Spinal cord (tissue), 10 donors: ENCODE data around the gene ZNF581. TPM values are rescaled to one million over a fixed set of nuclear protein-coding genes. Genes with fewer than 3 reads are reported as not detected.

Experiments used
- DNase-seq, 6 donors: peaks; one replicate each; pipeline versions ENCODE4 v3.0.0 to v3.0.0-alpha.2; 2013 to 2015; ENCODE audit warnings: low spot score in 6 of 6, low read depth in 4 of 6
- H3K27ac ChIP-seq: one replicate; pipeline ENCODE4 v1.5.1; 2013; ENCODE audit warnings: low read depth, low read length, control low read depth
- H3K27me3 ChIP-seq: one replicate; pipeline ENCODE4 v1.6.1; 2013; ENCODE audit warnings: low read length; ENCODE audit not compliant: control insufficient read depth, insufficient read depth
- H3K36me3 ChIP-seq: one replicate; pipeline ENCODE4 v1.6.1; 2013; ENCODE audit warnings: low read length; ENCODE audit not compliant: control insufficient read depth, insufficient read depth
- H3K4me1 ChIP-seq: one replicate; pipeline ENCODE4 v1.6.1; 2013; ENCODE audit warnings: low read length; ENCODE audit not compliant: control insufficient read depth, insufficient read depth
- H3K4me3 ChIP-seq: one replicate; pipeline ENCODE4 v1.5.1; 2013; ENCODE audit warnings: low read depth, low read length, control low read depth
- H3K9me3 ChIP-seq: one replicate; pipeline ENCODE4 v1.6.1; 2013; ENCODE audit warnings: low read length; ENCODE audit not compliant: control insufficient read depth, insufficient read depth
- WGBS: methylation state at CpG from one replicate; pipeline ENCODE4 v1.1.5; 2013; ENCODE audit warnings: missing lambda C conversion rate; ENCODE audit not compliant: insufficient coverage; 5-methylcytosine and 5-hydroxymethylcytosine counted together
- polyA plus RNA-seq, 2 donors: library from polyadenylated mRNA; unstranded; fragments of 120-200 nt; gene quantifications; one replicate each; pipeline ENCODE4 v1.2.1, GENCODE V29; 2013; ENCODE audit not compliant: insufficient read length in 2 of 2
- total RNA-seq, 2 donors: library from RNA; depleted of rRNA in 1 of 2; stranded (reverse); fragments of 120-200 nt in 1 of 2; fragments of >200 nt in 1 of 2; gene quantifications; one replicate each; pipeline versions ENCODE4 v1.2.3 to v1.2.4, GENCODE V29; 2013 to 2014
- donor health status: healthy.

Gene ZNF581
- total and polyA plus RNA-seq, 4 donors = 6.6 to 20.5 (median 14.8) TPM

DNA sequence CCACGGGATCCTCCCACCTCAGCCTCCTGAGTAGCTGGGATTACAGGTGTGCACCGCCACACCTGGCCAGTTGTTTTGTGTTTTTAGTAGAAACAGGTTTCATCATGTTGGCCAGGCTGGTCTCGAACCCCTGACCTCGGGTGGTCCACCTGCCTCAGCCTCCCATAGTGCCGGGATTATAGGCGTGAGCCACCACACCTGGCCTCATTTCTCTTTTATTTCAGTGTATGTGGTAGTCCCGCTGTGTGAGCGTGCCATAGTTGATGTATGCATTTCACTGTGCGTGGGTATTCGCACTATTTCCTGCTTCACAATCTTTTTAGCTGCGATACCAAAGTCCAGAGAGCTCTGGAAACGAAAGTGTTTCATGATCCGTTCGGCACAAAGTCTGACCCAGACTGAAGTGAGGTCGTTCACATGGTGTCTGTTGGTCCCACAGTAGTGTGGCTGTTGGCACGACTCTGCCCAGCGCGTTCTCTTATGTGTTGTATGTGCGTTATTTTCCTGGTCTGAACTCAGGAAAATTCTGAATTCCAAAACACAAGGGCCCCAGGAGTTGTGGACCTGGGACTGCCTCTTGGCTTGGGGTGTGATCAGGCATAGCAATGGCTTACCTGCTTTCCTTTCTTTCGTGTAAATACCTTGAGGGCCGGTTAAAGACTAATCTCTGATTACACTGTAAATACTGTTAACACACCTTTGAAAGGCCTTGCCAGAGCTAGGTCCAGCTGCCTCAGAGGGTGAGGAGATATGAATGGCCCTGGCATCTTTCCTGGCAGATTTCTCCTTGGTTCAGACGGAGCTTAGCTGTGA, 40.2 kb downstream of the ZNF581 start:
- Histone ChIP-seq H3K27ac (no peak overlapping the region), H3K4me1 (peaks cover 1% of the 10 kb centered on the region), H3K4me3 (no peak overlapping the region), H3K27me3 (no peaks in the 10 kb centered on the region), H3K9me3 (no peaks in the 10 kb centered on the region), H3K36me3 (peaks cover 95% of the 10 kb centered on the region)
- no peak for DNase-seq
- 92% methylated on average over 17 of the region's 22 CpGs for WGBS

DNA sequence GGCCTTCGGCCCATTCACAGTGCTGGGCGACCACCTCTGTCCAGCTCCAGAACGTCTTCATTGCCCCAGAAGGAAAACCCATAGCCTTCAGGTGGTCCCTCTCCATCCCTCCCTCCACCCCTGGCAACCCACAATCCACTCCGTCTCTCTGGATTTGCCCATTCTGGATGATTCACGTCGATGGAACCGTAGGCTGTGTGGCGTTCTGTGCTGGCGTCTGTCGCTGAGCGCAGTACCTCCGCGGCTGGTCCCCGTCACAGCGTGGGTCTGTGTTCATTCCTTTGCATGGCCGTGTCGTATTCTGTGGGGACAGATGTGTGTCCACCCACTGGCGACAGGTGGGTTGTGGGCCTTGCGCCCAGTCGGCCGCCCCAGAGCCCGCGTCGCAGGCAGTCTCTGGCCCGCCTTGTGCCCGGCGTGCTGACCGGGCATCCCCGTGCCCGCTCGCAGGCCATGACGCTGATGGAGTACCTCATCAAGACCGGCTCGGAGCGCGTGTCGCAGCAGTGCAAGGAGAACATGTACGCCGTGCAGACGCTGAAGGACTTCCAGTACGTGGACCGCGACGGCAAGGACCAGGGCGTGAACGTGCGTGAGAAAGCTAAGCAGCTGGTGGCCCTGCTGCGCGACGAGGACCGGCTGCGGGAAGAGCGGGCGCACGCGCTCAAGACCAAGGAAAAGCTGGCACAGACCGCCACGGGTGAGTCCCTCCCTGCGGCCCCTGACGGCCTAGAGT, 41.7 kb downstream of the ZNF581 start:
- Histone ChIP-seq H3K27me3 (no peaks in the 10 kb centered on the region), H3K27ac (no peak overlapping the region), H3K9me3 (no peaks in the 10 kb centered on the region), H3K4me1 (no peaks in the 10 kb centered on the region), H3K36me3 (peaks cover 95% of the 10 kb centered on the region), H3K4me3 (no peak overlapping the region)
- WGBS = 97% methylated on average over 59 of the region's 60 CpGs
- DNase-seq = no peak

DNA sequence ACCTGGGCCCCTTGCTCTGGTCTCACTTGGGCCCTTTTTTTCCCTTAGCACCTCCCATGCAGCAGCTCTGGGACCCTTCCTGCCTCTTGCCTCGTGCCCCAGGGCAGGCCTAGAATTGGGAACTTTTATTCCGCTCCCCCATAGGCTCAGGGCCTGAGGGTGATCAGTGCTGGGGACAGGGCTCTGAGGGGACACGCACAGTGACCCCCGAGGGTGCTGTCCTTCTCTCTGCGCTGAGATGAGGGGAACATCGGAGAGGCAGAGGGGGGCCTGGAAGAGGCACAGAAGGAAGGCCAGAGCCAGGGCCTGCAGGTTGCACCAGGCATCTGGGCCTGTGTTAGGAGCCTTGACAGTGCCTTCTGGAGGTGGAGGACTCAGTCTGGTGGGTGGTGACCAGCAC, 42.3 kb downstream of the ZNF581 start:
- Histone ChIP-seq H3K9me3 (no peaks in the 10 kb centered on the region), H3K27ac (no peak overlapping the region), H3K36me3 (peaks cover 95% of the 10 kb centered on the region), H3K27me3 (no peaks in the 10 kb centered on the region), H3K4me3 (no peak overlapping the region), H3K4me1 (no peaks in the 10 kb centered on the region)
- no peak for DNase-seq
- 96% methylated on average over 6 of the region's 6 CpGs for WGBS

DNA sequence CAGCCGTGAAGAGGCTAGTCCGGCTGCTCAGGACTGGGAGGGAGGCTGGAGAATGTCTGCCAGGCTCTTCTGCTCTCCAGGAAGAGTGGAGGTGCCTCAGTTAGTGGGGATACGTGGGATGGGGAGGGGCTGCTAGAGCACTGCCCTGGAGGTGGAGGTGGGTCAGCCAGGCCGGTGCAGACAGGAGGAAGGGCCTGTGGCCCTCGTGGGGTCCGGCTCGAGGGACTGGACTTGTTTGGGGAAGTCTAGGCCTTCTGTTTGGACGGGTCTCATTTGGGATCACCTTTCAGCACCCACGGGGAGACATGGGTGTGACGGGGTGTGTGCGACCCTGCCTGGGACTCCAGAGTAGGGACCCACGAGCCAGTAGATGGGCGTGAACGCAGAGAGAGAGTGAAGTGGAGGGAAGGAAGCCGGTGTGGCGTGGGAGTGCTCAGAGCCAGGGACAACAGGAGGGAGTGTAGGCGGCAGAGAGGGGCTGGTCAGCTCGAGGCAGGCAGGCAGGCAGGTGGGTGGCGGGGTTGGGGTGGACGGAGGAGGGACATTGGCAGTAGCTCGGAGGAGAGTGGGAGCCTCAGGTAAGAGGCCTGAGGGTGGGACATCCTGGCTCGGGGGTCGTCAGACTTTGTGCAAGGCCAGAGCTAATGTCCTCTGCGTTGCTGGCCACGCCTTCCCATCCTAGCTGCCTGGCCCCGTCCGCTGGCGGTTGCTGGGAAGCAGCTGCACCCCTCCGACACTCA, 43.0 kb downstream of the ZNF581 start:
- no peak for DNase-seq
- WGBS = 94% methylated on average over 28 of the region's 29 CpGs
- H3K4me1 ChIP-seq = no peaks in the 10 kb centered on the region
- no peak overlapping the region for H3K4me3 ChIP-seq
- no peaks in the 10 kb centered on the region for H3K27me3 ChIP-seq
- no peaks in the 10 kb centered on the region for H3K9me3 ChIP-seq
- H3K36me3 ChIP-seq = peaks cover 97% of the 10 kb centered on the region
- H3K27ac ChIP-seq = no peak overlapping the region

DNA sequence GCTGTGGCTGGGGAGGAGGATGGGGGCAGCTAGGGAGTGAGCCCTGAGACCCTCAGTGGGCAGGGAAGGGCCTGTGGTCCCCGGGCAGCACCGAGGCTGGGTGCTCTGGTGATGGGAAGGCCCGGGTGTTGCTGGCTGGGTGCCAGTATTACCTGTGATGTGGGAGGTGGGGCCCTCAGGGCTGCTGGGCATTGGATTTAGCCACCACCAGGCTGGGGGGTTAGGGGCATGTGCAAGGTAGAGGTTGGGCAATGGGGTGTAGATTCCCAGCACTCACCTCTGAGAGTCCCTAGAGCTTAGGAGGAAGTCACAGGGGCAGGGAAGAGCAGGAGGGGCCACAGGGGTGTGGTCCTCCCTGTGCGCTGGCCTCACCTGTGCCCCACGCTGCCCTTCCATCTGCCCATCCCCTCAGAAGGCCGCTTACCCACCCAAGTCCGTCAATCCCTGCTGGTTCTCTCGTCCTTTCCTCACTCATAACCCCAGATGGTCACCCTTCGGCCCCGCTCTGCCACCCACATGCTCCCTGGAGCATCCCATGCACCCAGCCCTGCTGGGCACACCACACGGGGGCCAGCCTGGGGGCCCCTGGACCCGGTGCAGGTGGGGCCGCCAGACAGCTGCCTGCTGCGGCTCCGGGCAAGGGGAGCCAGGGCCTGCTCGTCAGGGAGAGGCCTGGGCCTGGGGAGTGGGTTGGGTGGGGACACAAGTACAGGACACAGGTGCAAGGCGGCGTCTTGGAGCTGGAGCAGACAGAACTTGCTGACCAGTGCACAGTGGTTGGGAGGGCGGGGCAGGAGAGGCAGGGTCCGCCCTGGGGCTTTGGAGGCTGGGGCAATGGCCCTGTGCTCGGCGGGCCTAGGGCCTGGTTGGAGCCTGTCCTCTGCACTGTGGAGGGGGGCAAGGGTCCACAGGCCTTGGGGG, 44.1 kb downstream of the ZNF581 start:
- Histone ChIP-seq H3K9me3 (no peaks in the 10 kb centered on the region), H3K27ac (no peak overlapping the region), H3K36me3 (peaks cover 99% of the 10 kb centered on the region), H3K4me3 (no peak overlapping the region), H3K27me3 (no peaks in the 10 kb centered on the region), H3K4me1 (no peaks in the 10 kb centered on the region)
- no peak for DNase-seq
- 95% methylated on average over 21 of the region's 22 CpGs for WGBS

DNA sequence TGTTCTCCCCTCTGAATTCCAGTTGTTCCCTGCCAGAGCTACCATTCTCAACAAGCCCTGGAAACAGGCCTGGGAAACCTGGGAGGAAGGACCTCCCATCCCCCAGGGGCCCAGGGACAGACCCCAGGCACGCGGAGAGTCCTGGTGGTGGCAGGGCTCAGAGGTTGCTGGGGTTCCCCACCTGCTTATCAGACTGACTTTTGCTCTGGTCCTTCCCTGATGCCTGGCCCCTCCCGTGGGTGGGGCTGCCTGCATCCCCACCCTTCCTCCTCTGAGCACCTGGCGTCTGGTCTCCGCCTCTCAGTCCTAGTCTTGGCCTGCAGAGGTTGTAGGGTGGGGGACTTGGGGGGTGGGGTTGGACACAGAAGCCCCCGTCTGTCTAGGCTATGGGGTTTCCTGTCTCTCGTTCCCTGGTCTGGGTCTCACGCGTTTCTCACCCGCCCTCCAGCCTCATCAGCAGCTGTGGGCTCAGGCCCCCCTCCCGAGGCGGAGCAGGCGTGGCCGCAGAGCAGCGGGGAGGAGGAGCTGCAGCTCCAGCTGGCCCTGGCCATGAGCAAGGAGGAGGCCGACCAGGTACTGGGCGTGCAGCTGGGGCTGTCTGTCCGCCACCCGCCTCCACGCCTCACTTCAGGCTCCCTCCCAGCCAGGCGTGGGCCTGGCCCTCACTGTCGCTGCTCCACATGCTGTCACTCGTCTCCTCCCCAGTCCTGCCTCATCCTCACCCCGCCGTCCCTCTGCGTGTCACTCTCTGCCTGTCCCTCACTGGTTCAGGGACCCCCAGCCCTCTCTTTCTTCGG, 45.2 kb downstream of the ZNF581 start:
- Histone ChIP-seq H3K27ac (no peak overlapping the region), H3K36me3 (peaks cover 100% of the 10 kb centered on the region), H3K4me3 (no peak overlapping the region), H3K27me3 (no peaks in the 10 kb centered on the region), H3K9me3 (no peaks in the 10 kb centered on the region), H3K4me1 (no peaks in the 10 kb centered on the region)
- 70% methylated on average over 25 of the region's 27 CpGs for WGBS
- no peak for DNase-seq

DNA sequence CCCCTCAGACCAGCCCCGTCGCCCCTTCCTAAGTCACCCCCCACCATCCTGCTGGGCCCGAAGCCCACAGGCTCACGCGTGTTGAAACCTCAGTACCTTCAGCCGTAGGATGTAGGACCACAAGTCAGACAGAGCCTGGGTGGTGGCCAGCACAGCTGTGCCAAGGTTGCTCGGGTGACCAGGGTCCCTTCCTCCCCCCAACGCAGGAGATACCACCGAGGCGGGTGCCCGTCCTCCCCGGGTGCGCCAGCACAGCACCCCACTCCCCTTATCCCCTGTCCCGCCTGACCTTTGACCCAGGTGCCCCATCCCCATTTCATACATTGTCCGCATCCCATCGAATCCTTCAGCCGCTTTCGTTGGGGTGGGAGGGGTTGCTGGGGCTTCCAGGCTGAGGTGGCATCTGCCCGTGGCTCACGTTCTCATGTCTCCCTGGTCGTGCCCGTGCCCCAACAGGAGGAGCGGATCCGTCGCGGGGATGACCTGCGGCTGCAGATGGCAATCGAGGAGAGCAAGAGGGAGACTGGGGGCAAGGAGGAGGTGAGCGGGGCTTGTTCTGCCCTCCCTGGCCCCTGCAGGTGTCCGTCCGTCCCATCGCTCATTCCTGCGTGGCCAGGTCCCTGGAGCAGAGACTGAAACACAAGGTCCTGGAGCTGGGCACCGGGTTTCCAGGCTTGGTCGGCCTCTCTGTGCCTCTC, 46.1 kb downstream of the ZNF581 start:
- no peak for DNase-seq
- no peaks in the 10 kb centered on the region for H3K4me1 ChIP-seq
- H3K27ac ChIP-seq = no peak overlapping the region
- no peaks in the 10 kb centered on the region for H3K27me3 ChIP-seq
- 96% methylated on average over 26 of the region's 35 CpGs for WGBS
- peaks cover 100% of the 10 kb centered on the region for H3K36me3 ChIP-seq
- no peak overlapping the region for H3K4me3 ChIP-seq
- H3K9me3 ChIP-seq = no peaks in the 10 kb centered on the region

DNA sequence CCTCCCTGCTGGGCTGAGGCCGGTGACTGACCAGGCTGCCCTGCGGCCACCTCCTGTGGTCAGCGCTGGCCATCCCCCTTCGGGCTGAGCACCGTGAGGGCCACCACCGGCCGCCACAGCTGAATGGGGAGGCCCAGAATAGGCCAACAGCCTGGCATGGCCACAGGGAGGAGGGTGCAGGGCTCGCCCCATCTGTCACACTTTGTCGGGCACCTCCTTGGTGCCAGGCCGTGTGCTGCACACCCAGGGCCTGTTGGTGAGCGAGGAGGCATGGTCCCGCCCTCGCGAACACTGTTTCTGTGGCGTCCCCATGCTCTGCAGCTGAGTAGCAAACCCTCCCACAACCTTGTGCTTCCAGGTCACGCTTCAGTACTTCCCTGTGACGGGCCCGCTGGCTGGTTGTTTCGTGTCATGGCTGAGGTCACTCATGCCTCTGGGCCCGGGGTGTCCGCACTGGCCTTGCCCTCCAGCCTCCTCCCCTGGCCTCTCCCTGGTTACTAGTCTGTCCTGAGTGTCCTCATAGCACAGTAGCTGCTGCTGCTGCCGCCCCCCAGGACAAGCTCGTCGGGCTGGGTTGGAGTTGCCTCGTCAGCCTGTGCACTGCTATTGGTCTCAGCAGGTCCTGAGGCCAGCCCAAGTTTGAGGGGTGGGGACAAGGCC, 46.8 kb downstream of the ZNF581 start:
- no peaks in the 10 kb centered on the region for H3K27me3 ChIP-seq
- H3K4me1 ChIP-seq = no peaks in the 10 kb centered on the region
- no peaks in the 10 kb centered on the region for H3K9me3 ChIP-seq
- H3K36me3 ChIP-seq = peaks cover 100% of the 10 kb centered on the region
- H3K4me3 ChIP-seq = no peak overlapping the region
- WGBS = 92% methylated on average over 25 of the region's 25 CpGs
- no peak overlapping the region for H3K27ac ChIP-seq
- no peak for DNase-seq
